KBM-7 (cell line): Measurements from ENCODE around the gene TLR10.
"Not testable (repeated sequence)": the region's sequence is repeated elsewhere in the genome, so short reads cannot be mapped to it uniquely, and the experiment has no call there.

ENCODE experiments used
- DNase-seq: peaks from one replicate; pipeline ENCODE4 v3.0.0-alpha.2; 2015
- in situ Hi-C: fragments of 300-500 bp; cut with MboI; formaldehyde crosslinking; loops from 2 replicates; pipeline ENCODE4 v1.14.3; 2020; ENCODE audit warnings: low sequenced_read_pairs, low pct_unique_long_range_greater_than_20kb, mixed read lengths

Gene TLR10

DNA sequence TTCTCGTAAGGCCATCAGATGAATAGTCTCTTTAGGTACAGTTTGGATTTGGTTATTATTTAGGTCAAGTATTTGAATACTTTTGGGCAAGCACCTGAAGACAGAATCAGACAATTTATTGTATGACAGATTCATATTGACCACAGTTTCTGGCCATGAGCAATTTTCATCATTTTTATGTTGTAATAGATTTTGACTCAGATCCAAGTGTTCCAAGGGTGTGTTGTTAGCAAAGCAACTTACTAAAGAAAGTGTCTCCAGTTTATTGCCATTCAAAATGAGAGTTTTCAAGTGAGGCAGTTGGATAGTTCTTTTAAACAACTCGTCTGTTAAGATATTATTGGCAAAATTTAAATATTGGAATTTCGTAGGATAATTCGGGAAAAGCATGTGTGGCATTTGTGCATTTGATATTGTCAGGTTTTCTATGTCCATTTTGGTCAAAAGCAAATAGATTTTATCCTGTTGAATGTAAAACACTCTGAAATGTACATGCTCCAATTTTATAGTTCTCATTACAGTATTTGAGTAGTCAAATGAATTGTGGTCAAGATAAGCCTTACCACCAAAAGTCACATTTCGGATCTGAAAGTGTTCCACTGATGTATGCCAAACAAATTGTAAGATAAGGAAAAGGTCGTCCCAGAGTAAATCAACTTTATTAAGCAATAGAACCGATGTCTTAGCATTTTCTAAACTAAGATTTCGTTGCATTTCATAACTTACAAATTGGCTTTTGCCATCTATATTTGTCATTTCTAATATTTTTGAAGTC lies 8.4 kb downstream of the TLR10 start:
- in situ Hi-C loops, result loop anchor here (25.0 kb wide), 1 partner anchor 88 kb away; the partner anchor contains the start of genes FAM114A1 and TLR6

DNA sequence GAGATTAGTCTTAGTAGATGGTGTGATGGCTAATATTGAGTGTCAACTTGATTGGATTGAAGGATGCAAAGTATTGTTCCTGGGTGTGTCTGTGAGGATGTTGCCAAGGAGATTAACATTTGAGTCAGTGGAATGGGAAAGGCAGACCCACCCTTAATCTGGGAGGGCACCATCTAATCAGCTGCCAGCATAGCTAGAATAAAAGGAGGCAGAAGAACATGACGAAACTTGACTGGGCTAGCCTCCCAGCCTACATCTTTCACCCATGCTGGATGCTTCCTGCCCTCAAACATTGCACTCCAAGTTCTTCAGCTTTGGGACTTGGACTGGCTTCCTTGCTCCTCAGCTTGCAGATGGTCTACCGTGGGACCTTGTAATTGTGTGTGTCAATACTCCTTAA lies 12.5 kb downstream of the TLR10 start:
- in situ Hi-C loops, result loop anchor here (25.0 kb wide), 1 partner anchor 92 kb away; the partner anchor contains the start of genes FAM114A1 and TLR6
- DNase-seq, result not testable (repeated sequence)

More for the DNA sequence above, 8.4 kb downstream of the TLR10 start:
- no peak for DNase-seq

DNA sequence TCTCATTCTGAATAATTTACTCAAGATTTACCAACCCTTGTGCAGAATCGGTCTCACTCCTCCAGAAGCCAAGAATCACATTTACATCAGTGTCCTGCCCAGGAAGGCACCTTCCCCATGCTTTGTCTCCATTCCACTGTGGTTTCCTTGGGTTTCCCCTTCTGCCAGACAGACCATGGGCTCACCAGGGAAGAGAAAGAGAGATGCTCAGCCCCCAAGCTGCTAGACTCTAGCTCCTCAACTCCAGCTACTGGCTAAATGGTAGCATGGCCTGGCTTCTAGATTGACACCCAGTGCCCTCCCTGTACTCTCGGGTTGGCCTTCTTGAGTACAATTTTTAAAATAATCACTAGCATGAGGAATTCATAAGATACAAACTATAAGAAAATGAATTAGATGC lies 12.9 kb downstream of the TLR10 start:
- in situ Hi-C loops, result loop anchor here (25.0 kb wide), 1 partner anchor 92 kb away; the partner anchor contains the start of genes FAM114A1 and TLR6
- no peak for DNase-seq

DNA sequence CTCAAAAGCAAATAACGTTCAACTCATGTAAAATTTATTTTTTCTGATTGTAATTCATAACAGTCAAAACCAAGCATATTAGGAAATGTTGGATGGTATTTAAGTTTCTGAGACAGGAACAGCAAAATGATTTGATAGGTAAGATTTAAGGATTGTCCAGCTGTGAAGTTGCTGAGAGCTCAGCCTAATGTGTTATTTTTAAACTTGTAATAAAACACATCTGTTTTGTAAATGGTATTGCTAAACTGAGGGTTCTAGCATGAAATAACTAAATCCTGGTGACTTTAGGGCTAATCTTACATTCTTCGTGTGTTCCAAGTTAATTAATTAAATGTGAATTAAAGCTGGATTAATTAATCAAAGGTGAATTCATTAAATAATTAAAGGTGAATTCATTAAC lies 13.3 kb downstream of the TLR10 start:
- in situ Hi-C loops, result loop anchor here (25.0 kb wide), 1 partner anchor 93 kb away; the partner anchor contains the start of genes FAM114A1 and TLR6
- no peak for DNase-seq

DNA sequence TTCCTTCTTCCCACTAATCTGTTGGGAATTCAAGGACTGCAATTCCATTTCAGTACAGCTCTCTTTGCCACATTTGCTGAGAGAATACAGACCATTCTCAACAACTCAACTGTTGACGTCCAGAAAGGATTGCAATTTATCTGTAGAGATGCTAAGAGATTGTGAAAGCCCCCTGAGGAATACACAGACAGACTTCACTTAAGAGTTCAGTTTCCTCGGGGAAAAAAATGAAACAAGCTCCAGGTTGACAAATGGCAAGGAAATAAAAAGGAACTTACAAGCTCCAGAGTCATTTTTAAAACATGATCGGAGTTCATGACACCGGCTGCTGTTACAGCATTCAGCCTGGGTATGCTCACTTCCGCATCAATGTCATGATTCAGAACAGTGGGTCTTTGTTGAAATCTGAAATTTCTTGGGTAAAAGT lies 13.8 kb downstream of the TLR10 start:
- in situ Hi-C loops, result loop anchor here (25.0 kb wide), 1 partner anchor 93 kb away; the partner anchor contains the start of genes FAM114A1 and TLR6
- no peak for DNase-seq

DNA sequence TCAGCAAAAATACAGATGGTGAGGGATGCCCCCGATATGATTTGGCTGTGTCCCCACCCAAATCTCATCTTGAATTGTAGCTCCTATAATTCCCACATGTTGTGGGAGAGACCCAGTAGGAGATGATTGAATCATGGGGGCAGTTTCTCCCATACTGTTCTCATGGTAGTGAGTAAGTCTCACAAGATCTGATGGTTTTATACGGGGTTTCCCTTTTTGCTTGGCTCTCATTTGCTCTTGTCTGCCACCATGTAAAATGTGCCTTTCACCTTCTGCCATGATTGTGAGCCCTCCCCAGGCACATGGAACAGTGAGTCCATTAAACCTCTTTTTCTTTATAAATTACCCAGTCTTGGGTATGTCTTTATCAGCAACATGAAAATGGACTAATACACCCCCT lies 15.8 kb downstream of the TLR10 start:
- in situ Hi-C loops, result loop anchor here (25.0 kb wide), 1 partner anchor 95 kb away; the partner anchor contains the start of genes FAM114A1 and TLR6
- not testable (repeated sequence) for DNase-seq

DNA sequence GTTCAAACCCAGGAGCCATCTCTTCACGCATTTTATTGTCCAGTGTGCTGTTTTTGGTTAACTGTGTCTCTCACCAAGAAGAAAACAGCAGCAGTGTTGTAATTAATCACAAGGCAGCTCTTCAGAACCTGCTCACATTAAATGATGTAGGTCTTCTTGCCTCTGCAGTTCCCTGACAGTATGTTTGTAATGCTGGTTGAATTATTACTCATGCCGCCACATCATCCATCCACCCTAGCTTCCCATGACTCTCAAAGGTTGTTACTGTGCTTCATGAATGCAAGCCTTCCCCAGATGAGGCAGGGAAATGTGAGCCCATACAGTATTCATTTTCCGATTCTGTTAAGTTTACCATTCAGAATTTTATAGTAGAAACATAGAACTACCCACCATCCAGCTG lies 17.4 kb downstream of the TLR10 start:
- DNase-seq, result no peak
- in situ Hi-C loops, result loop anchor here (25.0 kb wide), 1 partner anchor 97 kb away; the partner anchor contains the start of genes FAM114A1 and TLR6

DNA sequence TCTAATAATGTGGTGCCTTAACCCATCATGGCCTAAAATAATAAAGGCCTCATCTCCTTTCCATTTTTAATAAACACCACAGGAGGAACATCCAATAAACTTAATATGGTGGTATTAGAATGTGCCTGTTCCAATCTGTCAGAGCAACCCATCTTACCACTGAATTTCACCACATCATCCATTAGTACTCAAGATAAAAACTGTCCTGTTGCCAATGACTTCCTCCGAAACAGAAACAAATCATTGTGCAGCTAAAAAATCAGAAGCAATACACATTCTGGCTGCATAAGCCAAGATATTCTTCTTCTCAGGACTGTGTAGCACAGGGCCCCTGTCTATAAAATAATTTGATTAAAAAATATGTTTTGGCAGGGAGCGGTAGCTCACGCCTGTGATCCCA lies 18.5 kb downstream of the TLR10 start:
- in situ Hi-C loops, result loop anchor here (25.0 kb wide), 1 partner anchor 98 kb away; the partner anchor contains the start of genes FAM114A1 and TLR6
- no peak for DNase-seq

DNA sequence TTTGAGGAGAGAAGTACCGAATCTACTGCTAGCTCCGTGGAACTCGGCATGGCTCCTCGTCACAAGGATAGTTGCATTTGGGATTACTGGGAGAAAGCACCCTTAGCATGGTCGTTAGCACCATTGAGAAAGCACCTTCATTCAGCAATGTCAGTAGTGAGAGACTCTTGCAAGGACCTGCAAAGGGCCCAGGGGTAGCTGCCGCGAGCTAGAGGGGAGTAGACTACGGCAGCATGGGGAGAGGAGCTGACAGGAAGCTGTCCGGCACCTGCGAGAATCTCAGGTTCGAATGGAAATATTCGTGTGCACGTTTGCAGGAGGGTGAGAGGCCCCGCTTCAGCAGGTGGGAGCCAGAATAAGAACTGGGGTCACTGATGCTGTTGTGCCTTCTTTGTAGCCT lies 20.2 kb downstream of the TLR10 start:
- no peak for DNase-seq
- in situ Hi-C loops, result loop anchor here (25.0 kb wide), 1 partner anchor 100 kb away; the partner anchor contains the start of genes FAM114A1 and TLR6

DNA sequence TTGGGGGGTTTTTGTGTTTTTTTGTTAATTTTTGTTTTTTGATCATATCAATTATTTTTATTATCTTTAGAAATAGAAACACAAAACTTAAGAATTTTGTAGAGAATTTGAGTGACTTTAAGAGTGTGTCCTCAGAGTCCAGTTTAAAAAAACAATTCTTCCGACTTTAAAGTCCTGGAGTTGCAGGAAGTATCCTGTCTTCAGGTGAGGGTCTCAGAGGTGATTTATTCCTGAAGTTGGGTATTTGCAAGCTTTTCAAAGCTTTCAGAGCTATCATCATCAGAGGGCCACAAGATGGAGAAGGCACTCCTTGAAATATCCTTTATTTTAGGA lies 23.0 kb downstream of the TLR10 start:
- in situ Hi-C loops, result loop anchor here (25.0 kb wide), 1 partner anchor 103 kb away; the partner anchor contains the start of genes FAM114A1 and TLR6
- no peak for DNase-seq

DNA sequence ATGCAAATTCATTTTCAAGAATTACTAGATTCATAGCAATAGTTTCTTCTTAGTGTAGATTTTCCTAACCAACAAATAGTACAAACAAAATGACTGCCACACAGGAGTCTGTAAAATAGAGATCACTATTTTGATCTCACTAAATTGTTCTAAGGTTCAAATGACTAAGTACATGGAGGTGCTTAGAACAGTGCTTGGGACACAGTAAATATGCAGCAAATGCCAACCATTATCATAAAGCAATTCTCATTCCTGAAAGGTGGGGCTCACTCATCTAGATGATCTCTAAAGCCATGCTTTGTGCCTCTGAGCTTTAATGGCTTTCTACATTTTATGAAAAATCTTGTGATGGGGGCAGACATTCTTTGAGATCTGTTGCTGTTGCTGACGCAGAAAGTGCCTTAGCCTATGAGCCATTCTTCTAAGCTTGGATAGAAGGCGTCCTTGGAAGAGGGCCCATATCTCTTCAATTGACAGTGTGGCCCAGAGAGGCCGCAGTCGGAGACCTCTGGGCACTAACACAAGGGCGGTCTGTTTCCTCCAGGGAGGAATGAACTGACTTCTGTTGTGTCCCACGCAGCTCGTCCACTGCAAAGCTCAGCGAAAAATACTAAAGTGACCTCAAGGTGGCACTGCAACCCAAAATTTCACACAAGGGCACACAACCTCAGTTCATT lies 23.5 kb downstream of the TLR10 start:
- DNase-seq, result peak; percentile 83
- in situ Hi-C loops, result loop anchor here (25.0 kb wide), 1 partner anchor 103 kb away; the partner anchor contains the start of genes FAM114A1 and TLR6

DNA sequence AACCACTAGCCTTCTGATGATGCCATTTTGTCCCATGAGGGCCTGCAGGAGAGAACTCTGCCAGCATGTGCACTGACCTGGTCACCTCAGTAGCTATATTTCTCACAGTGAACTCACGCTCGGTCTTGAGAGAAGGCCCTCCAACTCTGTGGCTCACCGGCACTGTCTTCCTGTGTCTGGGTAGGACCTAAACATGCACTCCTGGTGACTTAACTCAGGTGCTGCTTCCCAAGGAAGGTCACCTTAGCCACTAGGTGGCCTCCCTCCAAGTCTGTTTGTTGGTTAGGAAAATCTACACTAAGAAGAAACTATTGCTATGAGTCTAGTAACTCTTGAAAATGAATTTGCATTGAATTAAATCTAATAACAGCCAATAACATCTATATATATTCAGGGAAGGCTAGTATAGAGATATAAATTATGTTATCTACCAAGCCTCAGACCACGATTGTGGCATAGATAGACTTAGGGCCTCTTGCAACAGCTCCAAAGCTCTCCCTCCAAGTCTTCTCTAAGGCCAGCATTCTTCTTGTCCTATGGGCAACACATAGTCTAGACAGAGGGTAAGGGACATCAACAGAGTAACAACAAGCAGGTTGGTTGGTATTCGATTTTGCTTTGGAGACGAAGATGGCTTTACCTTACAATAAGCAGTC lies 24.7 kb downstream of the TLR10 start:
- no peak for DNase-seq
- in situ Hi-C loops, result loop anchor here (25.0 kb wide), 1 partner anchor 104 kb away; the partner anchor contains the start of genes FAM114A1 and TLR6

DNA sequence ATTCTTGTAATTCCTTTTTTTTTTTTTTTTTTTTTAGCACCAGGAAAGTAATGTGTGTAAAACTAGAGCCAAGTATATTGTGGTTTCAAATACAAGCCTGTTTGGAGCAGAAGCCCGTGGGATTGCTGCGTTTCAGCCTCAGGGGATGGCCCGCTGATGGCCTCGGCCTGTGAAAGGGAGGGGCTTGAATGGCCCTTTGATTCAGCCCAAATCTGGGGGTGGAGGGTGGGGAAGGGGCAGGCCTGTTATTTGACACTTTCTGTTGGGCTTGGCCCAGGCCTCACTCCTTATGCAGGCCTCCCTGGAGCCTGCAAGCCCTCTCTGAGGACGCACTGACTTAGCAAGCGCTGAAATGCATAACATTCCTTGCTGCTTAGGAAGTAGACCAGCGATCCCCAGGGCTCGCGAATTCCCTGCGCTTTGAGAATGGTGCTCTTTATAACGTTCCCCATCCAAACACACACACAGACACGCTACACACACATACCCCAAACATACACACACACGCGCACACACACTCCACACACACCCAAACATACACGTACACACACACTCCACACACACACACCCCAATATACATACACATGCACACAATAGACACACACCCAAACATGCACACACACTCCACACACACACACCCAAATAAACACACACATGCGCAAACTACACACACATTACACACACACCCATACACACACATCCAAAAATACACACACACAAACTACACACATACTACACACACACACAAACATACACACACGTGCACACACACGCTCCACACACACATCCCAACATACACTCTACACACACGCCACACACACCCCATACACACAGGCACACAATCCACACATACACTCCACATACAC lies 29.6 kb downstream of the TLR10 start:
- in situ Hi-C loops, result loop anchor here (25.0 kb wide), 1 partner anchor 109 kb away; the partner anchor contains the start of genes FAM114A1 and TLR6
- peak; percentile 77 for DNase-seq

DNA sequence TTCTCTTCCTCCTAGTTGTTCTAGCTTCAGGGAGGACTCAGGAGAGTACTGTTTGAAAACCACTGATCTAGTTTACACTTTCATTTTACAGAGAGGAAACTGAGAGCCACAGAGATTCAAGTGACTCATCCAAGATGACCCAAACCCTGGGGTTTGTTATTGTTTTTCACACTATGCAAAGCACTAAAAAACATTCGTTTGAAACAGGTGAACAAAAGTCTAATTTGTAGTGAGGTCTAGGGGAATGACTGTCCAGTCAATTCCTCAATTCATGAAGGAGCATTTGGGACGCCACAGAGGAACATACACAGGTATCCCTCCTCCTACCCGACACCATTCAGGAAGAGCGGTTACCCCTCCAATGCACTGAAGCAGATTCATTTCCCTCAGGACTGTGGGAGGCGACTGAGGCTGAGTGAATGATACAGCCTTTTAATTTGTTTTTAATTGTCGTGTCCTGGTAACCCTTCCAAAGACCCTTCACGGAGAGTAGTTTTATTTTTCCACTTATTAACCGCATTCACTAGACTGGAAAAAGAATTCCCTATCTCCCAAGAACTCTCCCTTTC lies 30.3 kb downstream of the TLR10 start:
- peak; percentile 47 for DNase-seq
- in situ Hi-C loops, result loop anchor here (25.0 kb wide), 1 partner anchor 110 kb away; the partner anchor contains the start of genes FAM114A1 and TLR6

DNA sequence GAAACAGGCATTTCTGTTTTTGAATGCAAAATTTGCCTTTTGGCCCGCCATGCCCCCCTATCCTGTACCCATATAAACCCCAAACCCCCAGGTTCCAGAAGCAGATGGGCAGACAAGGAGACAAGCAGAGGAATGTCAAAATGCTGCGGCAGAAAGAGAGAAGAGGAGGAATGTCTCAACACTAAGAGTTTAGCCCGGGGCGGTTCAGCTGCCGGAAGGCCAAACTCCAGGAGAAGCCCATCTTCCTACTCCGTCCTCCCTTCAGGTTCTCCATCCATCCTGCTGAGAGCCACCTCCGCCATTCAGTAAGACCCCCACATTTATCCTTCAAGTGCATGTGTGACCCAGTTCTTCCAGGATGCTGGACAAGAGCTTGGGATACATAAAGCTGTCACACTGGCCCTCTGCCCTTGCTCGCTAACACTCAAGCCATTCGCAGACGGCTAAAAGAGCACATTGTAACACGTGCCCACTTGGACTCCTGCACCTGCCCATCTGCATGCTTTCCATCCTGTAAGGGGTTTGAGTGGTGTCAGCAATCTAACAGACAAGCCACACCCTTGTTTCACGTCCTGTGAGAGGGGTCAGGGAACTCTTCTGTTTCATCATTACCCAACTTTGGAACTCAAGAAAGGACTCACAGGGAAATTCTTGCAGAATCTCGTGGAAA lies 31.3 kb downstream of the TLR10 start:
- in situ Hi-C loops, result loop anchor here (25.0 kb wide), 1 partner anchor 111 kb away; the partner anchor contains the start of genes FAM114A1 and TLR6
- no peak for DNase-seq

DNA sequence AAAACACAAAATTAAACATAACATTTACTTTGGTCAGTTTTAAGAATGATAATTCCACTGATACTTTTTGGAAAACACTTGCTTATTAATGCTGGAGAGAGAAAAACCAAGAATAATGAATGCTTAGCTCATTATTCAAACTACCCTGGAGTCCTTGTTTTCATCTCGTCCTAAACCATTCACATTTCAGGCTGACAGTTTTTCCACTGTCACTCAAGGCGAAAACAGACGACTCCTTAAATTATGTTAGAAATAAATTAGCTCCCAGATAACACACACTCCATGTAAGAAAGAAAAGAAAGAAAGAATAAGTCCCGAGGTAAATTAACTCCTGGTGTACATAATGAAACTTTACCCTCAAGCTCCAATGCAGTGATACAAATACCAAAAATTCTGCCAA lies 33.5 kb downstream of the TLR10 start:
- in situ Hi-C loops, result no loop called here
- no peak for DNase-seq

DNA sequence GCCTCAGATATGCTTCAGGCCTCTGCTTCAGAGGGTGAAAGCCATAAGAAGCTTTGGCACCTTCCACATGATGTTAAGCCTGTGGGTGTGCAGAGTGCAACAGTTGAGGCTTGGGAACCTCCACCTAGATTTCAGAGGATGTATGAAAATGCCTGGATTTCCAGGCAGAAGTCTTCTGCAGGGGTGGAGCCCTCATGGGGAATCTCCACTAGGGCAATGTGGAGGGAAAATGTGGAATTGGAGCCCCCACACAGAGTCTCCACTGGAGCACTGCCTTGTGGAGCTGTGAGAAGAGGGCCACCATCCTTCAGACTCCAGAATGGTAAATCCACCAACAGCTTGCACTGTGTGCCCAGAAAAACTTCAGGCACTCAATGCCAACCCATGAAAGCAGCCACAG lies 35.2 kb downstream of the TLR10 start:
- no peak for DNase-seq
- in situ Hi-C loops, result no loop called here
